H1 (cell line): ENCODE data around the gene IFIT5.

Source experiments
- CTCF ChIP-seq, 3 experiments: IDR thresholded peaks; 1 replicate in 2 of 3; 2 replicates in 1 of 3; pipeline versions ENCODE4 v1.5.1 to v1.6.1; 2011; ENCODE audit warnings: low read length in 3 of 3, mild to moderate bottlenecking in 3 of 3, inconsistent platforms in 2 of 3, low read depth in 1 of 3, moderate library complexity in 1 of 3; ENCODE audit not compliant: insufficient read depth in 1 of 3; ENCODE audit errors: control extremely low read depth in 1 of 3
- EGR1 ChIP-seq: IDR thresholded peaks from 2 replicates; pipeline ENCODE4 v1.6.1; 2011; ENCODE audit warnings: low read depth, low read length, borderline replicate concordance
- FOSL1 ChIP-seq: IDR thresholded peaks from 2 replicates; pipeline ENCODE4 v1.6.1; 2011; ENCODE audit warnings: mild to moderate bottlenecking, low read depth, low read length, moderate library complexity; ENCODE audit not compliant: insufficient read depth
- HDAC2 ChIP-seq, 2 experiments: fragments of 300-600 bp in 1 of 2; sonication (generic) in 1 of 2; IDR thresholded peaks; 2 replicates each; pipeline ENCODE4 v1.6.1; 2011 to 2012; ENCODE audit warnings: low read depth in 2 of 2, low read length in 2 of 2, mild to moderate bottlenecking in 2 of 2, moderate library complexity in 2 of 2, borderline replicate concordance in 1 of 2, inconsistent platforms in 1 of 2
- KDM1A ChIP-seq: fragments of 200-600, 300-600 bp; sonication (generic); IDR thresholded peaks from 2 replicates; pipeline ENCODE4 v1.7.1; 2016; ENCODE audit warnings: mild to moderate bottlenecking, low read length, borderline replicate concordance
- POLR2A ChIP-seq, 2 experiments: IDR thresholded peaks; 1 replicate in 1 of 2; 2 replicates in 1 of 2; pipeline ENCODE4 v1.6.1; 2011; ENCODE audit warnings: low read depth in 2 of 2, low read length in 2 of 2, mild to moderate bottlenecking in 2 of 2; ENCODE audit errors: control extremely low read depth in 1 of 2
- RFX5 ChIP-seq: IDR thresholded peaks from 2 replicates; pipeline ENCODE4 v1.6.1; 2011; ENCODE audit warnings: low read depth, low read length, improper control_type of control experiment, borderline replicate concordance
- SIX5 ChIP-seq: IDR thresholded peaks from 2 replicates; pipeline ENCODE4 v1.6.1; 2011; ENCODE audit warnings: mild to moderate bottlenecking, low read depth, low read length
- SP1 ChIP-seq: IDR thresholded peaks from 2 replicates; pipeline ENCODE4 v1.6.1; 2011; ENCODE audit warnings: low read depth, low read length
- SUZ12 ChIP-seq: fragments of 200-600 bp; sonication (generic); IDR thresholded peaks from 2 replicates; pipeline ENCODE4 v1.6.1; 2012; ENCODE audit warnings: mild to moderate bottlenecking, inconsistent platforms, low read length, moderate library complexity, mixed read lengths
- TEAD4 ChIP-seq: IDR thresholded peaks from 2 replicates; pipeline ENCODE4 v1.6.1; 2012; ENCODE audit warnings: low read depth, low read length, inconsistent platforms, mixed read lengths
- YY1 ChIP-seq: IDR thresholded peaks from 2 replicates; pipeline ENCODE4 v1.6.1; 2011; ENCODE audit warnings: low read depth, mild to moderate bottlenecking, low read length

GRCh38 chr10:89379103-89379502 lies 35.3 kb upstream of the IFIT5 start:
- no peak for TF ChIP-seq KDM1A
- no peak for TF ChIP-seq RFX5
- TF ChIP-seq TEAD4: no peak
- TF ChIP-seq SIX5: no peak
- TF ChIP-seq HDAC2 (IDR thresholded peaks at IDR 0.05; ENCODE audit: borderline replicate concordance in 1 of 2, low read depth in 2 of 2, low read length in 2 of 2): no peak
- no peak for TF ChIP-seq CTCF (IDR thresholded peaks at IDR 0.05; ENCODE audit: control extremely low read depth in 1 of 3, insufficient read depth in 1 of 3, low read depth in 1 of 3, low read length in 3 of 3)
- no peak for TF ChIP-seq EGR1
- no peak for TF ChIP-seq POLR2A (IDR thresholded peaks at IDR 0.05; ENCODE audit: control extremely low read depth in 1 of 2, low read depth in 2 of 2, low read length in 2 of 2)
- no peak for TF ChIP-seq SUZ12
- TF ChIP-seq SP1: no peak
- TF ChIP-seq FOSL1: no peak
- no peak for TF ChIP-seq YY1
